ENCODE results near the gene PLOD2. TPM values are rescaled to one million over a fixed set of nuclear protein-coding genes. Genes with fewer than 3 reads are reported as not detected.

The PLOD2 gene
- total RNA-seq, 1 donor from 2014 or later: 23.7 TPM

DNA sequence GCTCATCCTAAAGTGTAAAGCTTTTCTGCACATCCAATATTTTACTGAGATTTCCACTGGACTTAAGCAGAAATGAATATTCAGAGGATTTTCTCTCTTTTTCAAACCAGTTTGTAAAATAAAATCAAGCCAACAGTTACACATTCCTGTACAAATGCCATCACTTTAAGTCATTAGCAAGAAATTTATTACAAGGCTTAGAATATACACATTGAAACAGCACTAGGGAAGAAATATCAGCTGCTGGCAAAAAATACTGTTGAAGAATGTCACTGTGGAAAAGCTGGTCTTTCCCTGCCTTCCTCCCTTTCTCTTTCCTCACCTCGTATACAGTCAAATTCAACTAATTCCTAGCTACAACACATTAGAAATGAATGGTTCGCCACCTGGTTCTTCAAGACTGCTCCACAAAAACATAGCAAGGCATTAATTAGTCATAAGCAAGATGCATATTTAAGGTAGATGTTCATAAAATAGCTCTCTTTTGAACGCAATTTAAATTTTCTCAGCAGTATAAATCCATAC, 21.3 kb downstream of the PLOD2 start:
- no peaks in the 10 kb centered on the region for H3K27me3 ChIP-seq
- no peak for ATAC-seq
- H3K4me1 ChIP-seq: no peaks in the 10 kb centered on the region
- no peak overlapping the region for H3K27ac ChIP-seq
- TF ChIP-seq CTCF (IDR thresholded peaks at IDR 0.05): no peak
- no peak for DNase-seq
- H3K4me3 ChIP-seq: no peak overlapping the region
- intact Hi-C loops (cut with DNase I): no loop called here
- H3K9me3 ChIP-seq: no peaks in the 10 kb centered on the region
- H3K36me3 ChIP-seq: no peaks in the 10 kb centered on the region

- Histone ChIP-seq H3K36me3 (no peaks in the 10 kb centered on the region), H3K4me3 (no peak overlapping the region), H3K27me3 (no peaks in the 10 kb centered on the region), H3K4me1 (no peaks in the 10 kb centered on the region), H3K27ac (no peak overlapping the region), H3K9me3 (no peaks in the 10 kb centered on the region)
- intact Hi-C loops (cut with DNase I): no loop called here
- no peak for DNase-seq
- ATAC-seq: no peak
- no peak for TF ChIP-seq CTCF (IDR thresholded peaks at IDR 0.05)
Measured at GRCh38 chr3:146138902-146139301, 22.1 kb downstream of the PLOD2 start.

DNA sequence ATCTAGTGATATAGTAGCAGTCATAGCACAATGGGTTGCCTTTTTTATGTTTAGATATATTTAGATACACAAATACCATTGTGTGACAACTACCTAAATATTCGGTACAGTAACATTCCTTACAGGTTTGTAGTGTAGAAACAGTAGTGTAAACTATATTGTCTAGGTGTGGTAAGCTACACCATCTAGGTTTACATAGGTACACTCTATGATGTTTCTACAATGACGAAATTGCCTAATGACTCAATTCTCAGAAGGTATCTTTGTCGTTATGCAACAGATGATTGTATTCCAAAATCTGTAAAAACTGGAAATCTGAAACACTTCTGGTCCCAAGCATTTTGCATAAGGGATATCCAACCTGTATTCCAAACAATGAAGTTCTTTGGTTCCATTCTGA, 24.3 kb downstream of the PLOD2 start:
- Histone ChIP-seq H3K4me1 (no peaks in the 10 kb centered on the region), H3K36me3 (no peaks in the 10 kb centered on the region)

DNA sequence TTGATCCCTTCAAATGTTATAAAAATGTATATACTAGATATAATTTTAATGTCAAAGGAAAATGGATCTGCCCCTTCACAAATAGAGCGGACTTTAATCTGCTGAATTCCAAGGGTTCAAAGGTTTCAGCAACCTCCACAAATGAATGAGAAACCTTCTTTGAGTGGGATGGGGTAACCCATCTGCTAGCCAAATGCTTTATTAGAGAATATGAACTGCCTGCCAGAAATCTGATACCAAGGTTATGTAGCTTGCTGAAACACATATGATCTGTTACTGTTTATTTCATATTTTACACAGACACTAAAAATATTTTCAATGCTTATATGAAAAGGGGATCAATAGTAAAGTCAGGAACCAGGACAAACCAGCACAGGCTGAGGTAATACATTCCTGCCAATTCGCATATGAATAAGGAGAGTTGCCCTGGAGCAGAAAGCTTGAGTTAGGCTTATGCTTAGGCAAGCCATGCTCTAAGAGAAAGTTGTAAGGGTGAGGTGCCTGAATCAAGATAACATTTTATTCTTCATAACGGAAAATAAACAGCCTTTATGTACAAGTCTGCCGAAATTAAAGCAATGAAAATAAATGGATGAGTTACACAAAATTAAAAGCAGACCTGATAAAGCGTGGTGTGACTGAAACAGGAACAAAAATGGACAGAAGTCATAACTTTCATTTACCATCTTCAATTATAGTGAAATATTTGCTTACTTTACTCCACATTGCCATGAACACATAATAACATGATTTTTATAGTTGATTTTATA, 26.5 kb downstream of the PLOD2 start:
- Histone ChIP-seq H3K27ac (no peak overlapping the region), H3K36me3 (no peaks in the 10 kb centered on the region), H3K9me3 (no peaks in the 10 kb centered on the region), H3K27me3 (no peaks in the 10 kb centered on the region), H3K4me3 (no peak overlapping the region), H3K4me1 (no peaks in the 10 kb centered on the region)
- no peak for DNase-seq
- no peak for TF ChIP-seq CTCF (IDR thresholded peaks at IDR 0.05)
- intact Hi-C loops (cut with DNase I): no loop called here
- ATAC-seq: no peak

More for the DNA sequence above, 24.3 kb downstream of the PLOD2 start:
- no peak overlapping the region for H3K4me3 ChIP-seq
- no peaks in the 10 kb centered on the region for H3K9me3 ChIP-seq
- no peaks in the 10 kb centered on the region for H3K27me3 ChIP-seq
- no peak for DNase-seq
- no peak for TF ChIP-seq CTCF (IDR thresholded peaks at IDR 0.05)
- H3K27ac ChIP-seq: no peak overlapping the region
- no peak for ATAC-seq
- intact Hi-C loops (cut with DNase I): no loop called here

DNA sequence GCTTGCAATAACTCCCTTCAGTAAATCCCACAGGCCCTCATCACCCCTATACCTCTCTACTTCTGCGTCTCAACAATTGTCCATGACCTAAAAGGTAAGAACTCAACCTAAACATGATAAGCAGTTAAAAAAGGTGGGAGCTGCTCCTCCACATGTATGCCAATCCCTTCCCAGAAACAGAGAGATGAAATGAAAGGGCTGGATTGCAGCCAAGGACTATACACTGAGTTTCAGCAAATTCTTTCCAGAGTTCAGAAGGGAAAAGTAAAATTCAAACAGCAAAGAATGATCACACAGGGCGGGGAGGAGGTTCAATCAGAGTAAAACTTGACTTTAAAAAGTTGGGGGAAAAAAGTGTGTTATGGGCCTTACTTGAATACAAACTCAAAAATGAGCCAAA, 27.5 kb downstream of the PLOD2 start:
- Histone ChIP-seq H3K4me3 (no peak overlapping the region), H3K36me3 (no peaks in the 10 kb centered on the region), H3K9me3 (no peaks in the 10 kb centered on the region), H3K27me3 (no peaks in the 10 kb centered on the region), H3K4me1 (peaks cover 4% of the 10 kb centered on the region), H3K27ac (no peak overlapping the region)
- intact Hi-C loops (cut with DNase I): no loop called here
- ATAC-seq: no peak
- no peak for TF ChIP-seq CTCF (IDR thresholded peaks at IDR 0.05)
- no peak for DNase-seq

Measured in upper lobe of right lung (tissue), 1 donor.